GM06990 (cell line): Measurements from ENCODE around the gene UBXN11.
"Not testable (repeated sequence)": the region's sequence is repeated elsewhere in the genome, so short reads cannot be mapped to it uniquely, and the experiment has no call there.

Experiments
- DNase-seq: peaks from one replicate; pipeline ENCODE4 v3.0.0-alpha.2; 2011; ENCODE audit not compliant: insufficient read length; ENCODE audit errors: extremely low read depth
- H3K27me3 ChIP-seq: replicated peaks from 2 replicates; pipeline ENCODE4 v1.6.0; 2011; ENCODE audit warnings: low read length; ENCODE audit not compliant: control insufficient read depth, insufficient read depth
- H3K36me3 ChIP-seq: 2 replicates; pipeline ENCODE4 v1.5.1; 2011; ENCODE audit warnings: low read length; ENCODE audit not compliant: control insufficient read depth, insufficient read depth
- H3K4me3 ChIP-seq: replicated peaks from 2 replicates; pipeline ENCODE4 v1.5.1; 2011; ENCODE audit warnings: low read depth, mild to moderate bottlenecking, control low read depth, low read length
- CTCF ChIP-seq: IDR thresholded peaks from 2 replicates; pipeline ENCODE4 v1.5.1; 2011; ENCODE audit warnings: low read length, control low read depth, mild to moderate bottlenecking, inconsistent platforms; ENCODE audit not compliant: insufficient read depth, poor library complexity, severe bottlenecking

Gene UBXN11

GRCh38 chr1:26330276-26330675, 23.8 kb upstream of the UBXN11 start:
- Histone ChIP-seq H3K4me3 (no peak overlapping the region), H3K36me3 (no peaks in the 10 kb centered on the region), H3K27me3 (no peaks in the 10 kb centered on the region)
- DNase-seq, result no peak
- no peak for TF ChIP-seq CTCF

GRCh38 chr1:26329380-26329779, 22.9 kb upstream of the UBXN11 start:
- H3K36me3 ChIP-seq, H3K27me3 ChIP-seq, H3K4me3 ChIP-seq, DNase-seq: not testable (repeated sequence)

GRCh38 chr1:26328597-26328996, 22.2 kb upstream of the UBXN11 start:
- peaks cover 5% of the 10 kb centered on the region; the same call in 1 of the 2 replicates for H3K36me3 ChIP-seq
- no peak for DNase-seq
- no peaks in the 10 kb centered on the region for H3K27me3 ChIP-seq
- no peak overlapping the region for H3K4me3 ChIP-seq
- no peak for TF ChIP-seq CTCF

GRCh38 chr1:26327956-26328362, 21.5 kb upstream of the UBXN11 start:
- Histone ChIP-seq H3K36me3 (peaks cover 5% of the 10 kb centered on the region; the same call in 1 of the 2 replicates), H3K27me3 (no peaks in the 10 kb centered on the region), H3K4me3 (no peak overlapping the region)
- TF ChIP-seq CTCF, result no peak
- DNase-seq, result no peak

GRCh38 chr1:26324550-26324949, 18.1 kb upstream of the UBXN11 start:
- no peak for TF ChIP-seq CTCF
- Histone ChIP-seq H3K4me3 (no peak overlapping the region), H3K36me3 (peaks cover 21% of the 10 kb centered on the region), H3K27me3 (no peaks in the 10 kb centered on the region)
- DNase-seq, result no peak

GRCh38 chr1:26323382-26323781, 16.9 kb upstream of the UBXN11 start:
- TF ChIP-seq CTCF, result no peak
- H3K36me3 ChIP-seq, result peaks cover 21% of the 10 kb centered on the region
- no peaks in the 10 kb centered on the region for H3K27me3 ChIP-seq
- no peak overlapping the region for H3K4me3 ChIP-seq
- no peak for DNase-seq
